ENCODE data around the gene SPON2.

SPON2 gene

GRCh38 chr4:1216869-1217294, 44.5 kb upstream of the SPON2 start:
- CTCF ChIA-PET, result no interaction called here
- TF ChIP-seq CTCF (conservative IDR thresholded peaks at IDR 0.05; ENCODE audit: low read depth), result no peak
- 0 out of 2 replicates have a peak overlapping the region, but pooled peaks have one; percentile 51 for H3K27ac ChIP-seq

GRCh38 chr4:1216076-1216614, 43.8 kb upstream of the SPON2 start:
- POLR2A ChIA-PET (ENCODE audit: low non-redundant PET), result no interaction called here
- CTCF ChIA-PET, result no interaction called here
- peak overlapping the region; percentile 51 for H3K27ac ChIP-seq
- no peak for DNase-seq (ENCODE audit: low spot score)
- no peak for TF ChIP-seq CTCF (conservative IDR thresholded peaks at IDR 0.05; ENCODE audit: low read depth)

More at GRCh38 chr4:1216869-1217294, 44.5 kb upstream of the SPON2 start:
- POLR2A ChIA-PET (ENCODE audit: low non-redundant PET), result no interaction called here
- no peak for DNase-seq (ENCODE audit: low spot score)

- peak overlapping the region; percentile 51 for H3K27ac ChIP-seq
- CTCF ChIA-PET, result interaction anchor here (0.5 kb wide), 1 partner anchor 18 kb away, joined by 3 read pairs; no protein-coding TSS in a partner anchor
- DNase-seq (ENCODE audit: low spot score), result no peak
- no peak for TF ChIP-seq CTCF (conservative IDR thresholded peaks at IDR 0.05; ENCODE audit: low read depth)
- POLR2A ChIA-PET (ENCODE audit: low non-redundant PET), result no interaction called here
Measured at GRCh38 chr4:1215141-1216075, 43.0 kb upstream of the SPON2 start.

- TF ChIP-seq CTCF (conservative IDR thresholded peaks at IDR 0.05; ENCODE audit: low read depth), result no peak
- no peak for DNase-seq (ENCODE audit: low spot score)
- POLR2A ChIA-PET (ENCODE audit: low non-redundant PET), result no interaction called here
- H3K27ac ChIP-seq, result peak overlapping the region; percentile 51
- CTCF ChIA-PET, result interaction anchor here (0.6 kb wide), 1 partner anchor 119 kb away, joined by 5 read pairs; no protein-coding TSS in a partner anchor
Measured at GRCh38 chr4:1214101-1215095, 42.0 kb upstream of the SPON2 start.

GRCh38 chr4:1213336-1213995, 41.1 kb upstream of the SPON2 start:
- peak overlapping the region; percentile 51 for H3K27ac ChIP-seq
- no peak for TF ChIP-seq CTCF (conservative IDR thresholded peaks at IDR 0.05; ENCODE audit: low read depth)
- POLR2A ChIA-PET (ENCODE audit: low non-redundant PET), result no interaction called here
- CTCF ChIA-PET, result interaction anchor here (0.6 kb wide), 2 partner anchors 120 to 175 kb away, joined by 4 to 5 read pairs; no protein-coding TSS in a partner anchor
- no peak for DNase-seq (ENCODE audit: low spot score)

Data from RWPE1 (cell line).